K562 (cell line): Measurements from ENCODE around the gene ARMC12.

Source experiments
- NCOA1 ChIP-seq: fragments of 450-650 bp; IDR thresholded peaks from 2 replicates; pipeline ENCODE4 v1.6.1; 2016; ENCODE audit warnings: low read depth
- POLR2A ChIP-seq: fragments of 450-650 bp; conservative IDR thresholded peaks from 2 replicates; pipeline ENCODE4 v1.6.1; 2016
- RB1 ChIP-seq: fragments of 450-650 bp; IDR thresholded peaks from 2 replicates; pipeline ENCODE4 v1.6.1; 2017; ENCODE audit warnings: low read depth, mild to moderate bottlenecking
- XRCC3 ChIP-seq: fragments of 450-650 bp; IDR thresholded peaks from 2 replicates; pipeline ENCODE4 v1.6.1; 2017; ENCODE audit warnings: mild to moderate bottlenecking, moderate library complexity
- ZHX1 ChIP-seq: fragments of 150-350 bp; conservative IDR thresholded peaks from 2 replicates; pipeline ENCODE4 v1.6.1; 2014; ENCODE audit warnings: low read length
- ZZZ3 ChIP-seq: fragments of 450-650 bp; IDR thresholded peaks from 2 replicates; pipeline ENCODE4 v1.6.1; 2016; ENCODE audit warnings: antibody characterized with exemption, mild to moderate bottlenecking, moderate library complexity

- TF ChIP-seq POLR2A (peak; percentile 70), NCOA1 (no peak), XRCC3 (no peak), ZZZ3 (no peak), RB1 (peak; percentile 98), ZHX1 (no peak)
Observed at GRCh38 chr6:35688605-35689322, 48.1 kb upstream of the ARMC12 start, which contains the start of gene FKBP5.
